Psoas muscle (tissue), 8 donors: ENCODE results near the gene HK1. TPM values are rescaled to one million over a fixed set of nuclear protein-coding genes. Genes with fewer than 3 reads are reported as not detected.

Experiments used
- ATAC-seq, 4 donors: fragments of 200-7000 bp; cut with Tn5 transposase; one replicate each; pipeline ENCODE4 v1.9.1; 2020; ENCODE audit warnings: moderate library complexity in 3 of 4, mild to moderate bottlenecking in 2 of 4
- DNase-seq, 2 donors: peaks; one replicate each; pipeline ENCODE4 v3.0.0-alpha.2; 2020
- H3K27ac ChIP-seq: fragments of 200-600 bp; one replicate; pipeline ENCODE4 v1.8.0; 2022
- H3K27me3 ChIP-seq, 3 donors: fragments of 200-600 bp in 1 of 3; one replicate each; pipeline versions ENCODE4 v1.6.1 to v1.8.0; 2013 to 2022; ENCODE audit warnings: low read length in 2 of 3, mild to moderate bottlenecking in 2 of 3, moderate library complexity in 1 of 3; ENCODE audit not compliant: insufficient read depth in 3 of 3
- H3K36me3 ChIP-seq, 2 donors: fragments of 200-600 bp in 1 of 2; one replicate each; pipeline versions ENCODE4 v1.6.1 to v1.8.0; 2013 to 2022; ENCODE audit warnings: low read depth in 1 of 2, mild to moderate bottlenecking in 1 of 2, moderate library complexity in 1 of 2; ENCODE audit not compliant: insufficient read depth in 1 of 2
- H3K4me1 ChIP-seq: fragments of 200-600 bp; one replicate; pipeline ENCODE4 v1.8.0; 2022
- H3K4me3 ChIP-seq: fragments of 200-600 bp; one replicate; pipeline ENCODE4 v1.8.0; 2022; ENCODE audit warnings: mild to moderate bottlenecking
- H3K9me3 ChIP-seq: fragments of 200-600 bp; one replicate; pipeline ENCODE4 v1.8.0; 2022
- CTCF ChIP-seq: fragments of 200-600 bp; IDR thresholded peaks from one replicate; pipeline ENCODE4 v1.8.0; 2022; ENCODE audit warnings: antibody characterized with exemption
- WGBS, 3 donors: extraction: QIAGEN DNeasy Blood & Tissue Kit; methylation state at CpG; one replicate each; pipeline versions ENCODE4 v1.1.6 to v1.1.7; 2013; 5-methylcytosine and 5-hydroxymethylcytosine counted together
- intact Hi-C, 2 donors: fragments of 100-400 bp; cut with DNase I; formaldehyde crosslinking; loops; one replicate each; pipeline versions ENCODE4 v1.11.0 to v1.14.2; 2022
- polyA plus RNA-seq, 3 donors: library from polyadenylated mRNA; stranded (reverse); fragments of 200-250 nt; gene quantifications; one replicate each; pipeline ENCODE4 v1.2.3, GENCODE V29; 2013
- total RNA-seq, 4 donors: library from RNA; stranded (reverse); fragmentation: NEBNext Ultra II Directional in 2 of 4; extraction: Animal tissue kit (Norgen Biotek cat#: 25700) in 2 of 4; gene quantifications; one replicate each; pipeline versions ENCODE4 v1.2.1 to v1.2.4, GENCODE V29; 2021 to 2023
- donor health status: healthy with polysubstance abuse.
- donor health status: DM: no; HTN: no; CAD: no; lungs with moderate emphysema.
- donor health status: Bipolar disorder and iron deficiency.
- donor health status: healthy.
- donor health status: DM: yes; HTN: yes; CAD: no.
- donor health status: DM: no; HTN: no; CAD: no.
- donor health status: DM: no; HTN: no; CAD: no.
- donor health status: DM: yes; HTN: yes; CAD: no.

Gene HK1
- total and polyA plus RNA-seq, 7 donors = 134 to 336 (median 254) TPM

- no peak for ATAC-seq
- H3K27ac ChIP-seq = no peak overlapping the region
- H3K4me3 ChIP-seq = no peak overlapping the region
- intact Hi-C loops = loop anchor here (5.0 to 10.0 kb wide), 4 partner anchors 77 to 395 kb away; partner anchors contain the start of gene FAM241B (in 1 of the 2)
- WGBS, 3 donors = 69 to 78% (median 71%) methylated on average over 6 of the region's 6 CpGs
- peaks cover 5% of the 10 kb centered on the region for H3K4me1 ChIP-seq
- H3K36me3 ChIP-seq = no peaks in the 10 kb centered on the region
- no peaks in the 10 kb centered on the region for H3K27me3 ChIP-seq
- H3K9me3 ChIP-seq = no peaks in the 10 kb centered on the region
- TF ChIP-seq CTCF = no peak
- no peak for DNase-seq
Observed at GRCh38 chr10:69239816-69240434, 38.4 kb upstream of the HK1 start.

- no peak for TF ChIP-seq CTCF
- Histone ChIP-seq H3K27ac (no peak overlapping the region), H3K4me3 (no peak overlapping the region), H3K4me1 (peaks cover 5% of the 10 kb centered on the region), H3K27me3 (no peaks in the 10 kb centered on the region), H3K9me3 (no peaks in the 10 kb centered on the region), H3K36me3 (no peaks in the 10 kb centered on the region)
- ATAC-seq (no peak), DNase-seq (no peak)
- WGBS, 3 donors = 91 to 95% (median 95%) methylated on average over 11 of the region's 11 CpGs
- intact Hi-C loops = no loop called here
Observed at GRCh38 chr10:69240455-69240854, 37.8 kb upstream of the HK1 start.

- Histone ChIP-seq H3K9me3 (no peaks in the 10 kb centered on the region), H3K36me3 (no peaks in the 10 kb centered on the region), H3K27ac (no peak overlapping the region), H3K4me1 (peaks cover 5% of the 10 kb centered on the region), H3K27me3 (no peaks in the 10 kb centered on the region), H3K4me3 (no peak overlapping the region)
- ATAC-seq (no peak), DNase-seq (no peak)
- TF ChIP-seq CTCF = no peak
- intact Hi-C loops = no loop called here
- 58 to 68% (median 59%) methylated on average over 7 of the region's 7 CpGs for WGBS, 3 donors
Observed at GRCh38 chr10:69241575-69241974, 36.7 kb upstream of the HK1 start.

GRCh38 chr10:69242040-69242851 lies 36.0 kb upstream of the HK1 start:
- 84 to 89% (median 89%) methylated on average over 11 of the region's 11 CpGs for WGBS, 3 donors
- H3K4me1 ChIP-seq = peaks cover 5% of the 10 kb centered on the region
- TF ChIP-seq CTCF = no peak
- H3K9me3 ChIP-seq = no peaks in the 10 kb centered on the region
- intact Hi-C loops = no loop called here
- no peaks in the 10 kb centered on the region for H3K36me3 ChIP-seq
- no peak overlapping the region for H3K4me3 ChIP-seq
- ATAC-seq (no peak), DNase-seq (no peak)
- H3K27ac ChIP-seq = no peak overlapping the region
- no peaks in the 10 kb centered on the region for H3K27me3 ChIP-seq
